DMS114 treated with DMSO at 0.1 percent for 48 hours (cell line): ENCODE results near the gene OR10G2.
"Not testable (repeated sequence)": the region's sequence is repeated elsewhere in the genome, so short reads cannot be mapped to it uniquely, and the experiment has no call there.

Experiments
- DNase-seq: peaks from one replicate; lab custom pipeline; 2025; ENCODE audit not compliant: unreplicated experiment; lab: John Stamatoyannopoulos, UW

The OR10G2 gene

GRCh38 chr14:21634840-21635239 lies at the start of gene OR10G2:
Gene OR10G2, minus strand, starts transcription at chr14:21634940. Its CDS starts 98 bp downstream, at chr14:21634842.
- no peak for DNase-seq

- DNase-seq: no peak
These were observed 45.3 kb upstream of the OR10G2 start for GRCh38 chr14:21680072-21680471.

GRCh38 chr14:21675566-21675965 lies 40.8 kb upstream of the OR10G2 start:
- DNase-seq: no peak

- DNase-seq: no peak
These were observed 39.0 kb upstream of the OR10G2 start, which contains the start of gene OR4E1 for GRCh38 chr14:21673718-21674117. Gene OR4E1, minus strand, starts transcription at chr14:21673818. Its CDS starts 2,883 bp downstream, at chr14:21670935.

GRCh38 chr14:21672116-21672515 lies 37.4 kb upstream of the OR10G2 start:
- no peak for DNase-seq

- no peak for DNase-seq
These were observed 36.6 kb upstream of the OR10G2 start for GRCh38 chr14:21671371-21671770.

- DNase-seq: no peak
These were observed 34.5 kb upstream of the OR10G2 start for GRCh38 chr14:21669284-21669683.

GRCh38 chr14:21668377-21668776 lies 33.6 kb upstream of the OR10G2 start:
- DNase-seq: no peak

- no peak for DNase-seq
These were observed 22.2 kb upstream of the OR10G2 start for GRCh38 chr14:21656980-21657379.

- DNase-seq: no peak
These were observed 19.5 kb upstream of the OR10G2 start for GRCh38 chr14:21654215-21654614.

GRCh38 chr14:21653331-21653885 lies 18.7 kb upstream of the OR10G2 start, which contains the start of gene OR4E2:
Gene OR4E2, plus strand, starts transcription at chr14:21653835. Its CDS starts 11,248 bp downstream, at chr14:21665083.
- DNase-seq: no peak

GRCh38 chr14:21652209-21652808 lies 17.6 kb upstream of the OR10G2 start:
- no peak for DNase-seq

- no peak for DNase-seq
These were observed 12.6 kb upstream of the OR10G2 start for GRCh38 chr14:21647380-21647779.

GRCh38 chr14:21643407-21643806 lies 8.7 kb upstream of the OR10G2 start:
- DNase-seq: no peak

- DNase-seq: no peak
These were observed 7.9 kb upstream of the OR10G2 start for GRCh38 chr14:21642683-21643082.

GRCh38 chr14:21631084-21631483 lies 3.7 kb downstream of the OR10G2 start:
- no peak for DNase-seq

- not testable (repeated sequence) for DNase-seq
These were observed 4.2 kb downstream of the OR10G2 start for GRCh38 chr14:21630503-21630902.

- DNase-seq: no peak
These were observed 8.1 kb downstream of the OR10G2 start for GRCh38 chr14:21626491-21627230.

- DNase-seq: no peak
These were observed 17.1 kb downstream of the OR10G2 start for GRCh38 chr14:21617614-21618013.

GRCh38 chr14:21614240-21614639 lies 20.5 kb downstream of the OR10G2 start:
- no peak for DNase-seq

GRCh38 chr14:21612324-21612723 lies 22.4 kb downstream of the OR10G2 start:
- DNase-seq: no peak

GRCh38 chr14:21602181-21602580 lies 32.6 kb downstream of the OR10G2 start:
- DNase-seq: not testable (repeated sequence)
